MCF 10A (cell line): ENCODE results near the gene LHFPL2. TPM values are rescaled to one million over a fixed set of nuclear protein-coding genes. Genes with fewer than 3 reads are reported as not detected.

Experiments used
- BruUV-seq: library from RNA; stranded (reverse); fragments of 400-500 nt; replicated peaks from 2 replicates; lab custom pipeline; 2021; lab: Mats Ljungman, UMichigan
- CTCF ChIA-PET: fragments of 300-600 bp; sonication (Branson Sonifier 250); formaldehyde crosslinking; extraction: SDS; loops from one replicate; lab custom pipeline; 2021; ENCODE audit warnings: antibody characterized with exemption, inconsistent platforms; lab: Yijun Ruan, JAX
- POLR2A ChIA-PET: fragments of 300-600, 350-650 bp; sonication (Branson Sonifier 250); formaldehyde crosslinking; extraction: SDS; loops from one replicate; lab custom pipeline; 2020; ENCODE audit warnings: antibody characterized with exemption, inconsistent platforms; lab: Yijun Ruan, JAX
- DNase-seq: peaks from one replicate; pipeline ENCODE4 v3.0.0-alpha.2; 2018; ENCODE audit not compliant: unreplicated experiment
- H3K27ac Mint-ChIP-seq: one replicate; pipeline ENCODE4 v1.8.0; 2022; ENCODE audit warnings: mild to moderate bottlenecking, low read depth, mixed read lengths; ENCODE audit not compliant: unreplicated experiment
- H3K27me3 Mint-ChIP-seq: one replicate; pipeline ENCODE4 v1.8.0; 2022; ENCODE audit warnings: mixed read lengths; ENCODE audit not compliant: insufficient read depth, unreplicated experiment
- H3K36me3 Mint-ChIP-seq: one replicate; pipeline ENCODE4 v1.8.0; 2022; ENCODE audit warnings: mild to moderate bottlenecking, moderate library complexity, mixed read lengths; ENCODE audit not compliant: insufficient read depth, unreplicated experiment
- H3K4me1 Mint-ChIP-seq: one replicate; pipeline ENCODE4 v1.8.0; 2022; ENCODE audit warnings: mixed read lengths; ENCODE audit not compliant: insufficient read depth, unreplicated experiment
- H3K4me3 Mint-ChIP-seq: one replicate; pipeline ENCODE4 v1.8.0; 2022; ENCODE audit warnings: mild to moderate bottlenecking, moderate library complexity, mixed read lengths; ENCODE audit not compliant: unreplicated experiment
- H3K9me3 Mint-ChIP-seq: one replicate; pipeline ENCODE4 v1.8.0; 2022; ENCODE audit warnings: mixed read lengths; ENCODE audit not compliant: unreplicated experiment
- CTCF ChIP-seq: fragments of 200-600 bp; IDR thresholded peaks from one replicate; pipeline ENCODE4 v1.8.0; 2022; ENCODE audit warnings: antibody characterized with exemption, mild to moderate bottlenecking; ENCODE audit not compliant: unreplicated experiment
- intact Hi-C: fragments of 100-400 bp; cut with micrococcal nuclease; formaldehyde crosslinking; loops from 2 replicates; pipeline ENCODE4 v1.14.1; 2022
- total RNA-seq: library from RNA; stranded (reverse); gene quantifications from 2 replicates; pipeline ENCODE4 v1.2.3, GENCODE V29; 2022

LHFPL2 gene
- total RNA-seq, 1 experiment from 2014 or later, result 45.9 TPM

DNA sequence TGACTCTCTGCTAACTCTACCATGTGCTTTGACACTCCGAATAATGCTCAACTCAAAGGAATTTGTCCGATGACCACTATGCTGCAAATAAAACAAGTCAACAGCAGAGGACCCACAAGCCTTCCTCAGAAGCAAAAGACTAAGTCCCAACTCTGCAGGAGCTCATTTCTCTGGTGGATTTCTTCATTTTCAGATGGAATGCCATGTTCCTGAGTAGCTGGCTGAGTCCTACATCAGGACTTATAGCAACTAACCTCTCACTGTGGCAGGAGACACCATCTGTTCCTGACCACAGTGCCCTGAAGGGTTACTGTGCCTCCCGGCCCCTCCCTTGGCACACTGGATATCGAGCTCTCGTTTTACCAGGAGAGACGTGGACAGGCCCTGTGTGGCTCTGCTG lies 20.8 kb downstream of the LHFPL2 start:
- no peaks in the 10 kb centered on the region for H3K27me3 Mint-ChIP-seq
- ChIA-PET CTCF (interaction anchor here (0.7 to 2.4 kb wide), 9 partner anchors 9 to 337 kb away, joined by 3 to 9 read pairs (median 4); no protein-coding TSS in a partner anchor), POLR2A (interaction anchor here (1.2 to 1.4 kb wide), 2 partner anchors 11 to 72 kb away, joined by 4 to 5 read pairs; no protein-coding TSS in a partner anchor)
- H3K9me3 Mint-ChIP-seq, result no peaks in the 10 kb centered on the region
- BruUV-seq, result no TSS peak
- intact Hi-C loops, result no loop called here
- no peak for TF ChIP-seq CTCF
- H3K4me3 Mint-ChIP-seq, result no peak overlapping the region
- peaks cover 19% of the 10 kb centered on the region for H3K4me1 Mint-ChIP-seq
- H3K27ac Mint-ChIP-seq, result peak overlapping the region; percentile 71
- no peak for DNase-seq
- peaks cover 60% of the 10 kb centered on the region for H3K36me3 Mint-ChIP-seq

DNA sequence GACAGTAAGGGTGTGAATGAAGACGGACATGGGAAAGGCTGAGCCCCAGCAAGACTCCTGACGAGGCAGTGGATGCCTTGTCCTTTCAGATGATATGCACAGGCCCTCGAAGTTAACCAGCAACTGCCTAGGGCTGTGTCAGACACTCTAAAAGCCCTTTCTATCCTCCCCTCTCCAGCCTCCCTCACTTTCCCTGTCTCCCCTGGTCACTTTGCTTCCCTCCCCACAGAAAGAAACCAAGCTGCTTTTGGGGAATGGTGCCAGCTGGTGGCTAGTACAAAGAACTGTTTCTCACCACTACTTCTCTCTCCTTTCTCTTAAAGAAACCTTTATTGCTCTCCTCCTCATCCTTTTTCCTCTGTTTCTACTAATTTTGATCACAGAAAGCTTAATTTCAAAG lies 21.4 kb downstream of the LHFPL2 start:
- Mint-ChIP-seq H3K27ac (no peak overlapping the region), H3K4me3 (no peak overlapping the region)
- TF ChIP-seq CTCF, result peak; percentile 17

GRCh38 chr5:78626009-78626571 lies 22.5 kb downstream of the LHFPL2 start:
- Mint-ChIP-seq H3K4me3 (no peak overlapping the region), H3K4me1 (peaks cover 24% of the 10 kb centered on the region), H3K9me3 (no peaks in the 10 kb centered on the region), H3K27me3 (no peaks in the 10 kb centered on the region), H3K36me3 (peaks cover 59% of the 10 kb centered on the region), H3K27ac (peak overlapping the region; percentile 16)
- BruUV-seq, result no TSS peak
- no peak for DNase-seq
- ChIA-PET CTCF (interaction anchor here (0.6 to 2.4 kb wide), 5 partner anchors 9 to 524 kb away, joined by 3 to 9 read pairs (median 4); no protein-coding TSS in a partner anchor), POLR2A (interaction anchor here (0.7 kb wide), 1 partner anchor 684 kb away, joined by 3 read pairs; no protein-coding TSS in a partner anchor)
- TF ChIP-seq CTCF, result no peak
- intact Hi-C loops, result no loop called here

More for the DNA sequence above, 21.4 kb downstream of the LHFPL2 start:
- Mint-ChIP-seq H3K9me3 (no peaks in the 10 kb centered on the region), H3K4me1 (peaks cover 19% of the 10 kb centered on the region), H3K36me3 (peaks cover 59% of the 10 kb centered on the region), H3K27me3 (no peaks in the 10 kb centered on the region)
- no TSS peak for BruUV-seq
- CTCF ChIA-PET, result interaction anchor here (0.5 to 2.4 kb wide), 11 partner anchors 10 to 338 kb away, joined by 3 to 9 read pairs (median 3); no protein-coding TSS in a partner anchor
- POLR2A ChIA-PET, result interaction anchor here (1.2 to 1.4 kb wide), 2 partner anchors 11 to 72 kb away, joined by 4 to 5 read pairs; no protein-coding TSS in a partner anchor
- DNase-seq, result peak; percentile 29
- intact Hi-C loops, result no loop called here

GRCh38 chr5:78624992-78625391 lies 23.6 kb downstream of the LHFPL2 start:
- no TSS peak for BruUV-seq
- ChIA-PET POLR2A (no interaction called here), CTCF (interaction anchor here (1.2 kb wide), 1 partner anchor 12 kb away, joined by 7 read pairs; no protein-coding TSS in a partner anchor)
- intact Hi-C loops, result no loop called here
- H3K36me3 Mint-ChIP-seq, result peaks cover 57% of the 10 kb centered on the region
- TF ChIP-seq CTCF, result no peak
- H3K27me3 Mint-ChIP-seq, result no peaks in the 10 kb centered on the region
- no peak overlapping the region for H3K27ac Mint-ChIP-seq
- no peaks in the 10 kb centered on the region for H3K9me3 Mint-ChIP-seq
- peaks cover 24% of the 10 kb centered on the region for H3K4me1 Mint-ChIP-seq
- DNase-seq, result no peak
- no peak overlapping the region for H3K4me3 Mint-ChIP-seq
